ENCODE data around the gene ZNF560. TPM values are rescaled to one million over a fixed set of nuclear protein-coding genes. Genes with fewer than 3 reads are reported as not detected.

Gene ZNF560
- total RNA-seq, 1 experiment from 2014 or later, result not detected

DNA sequence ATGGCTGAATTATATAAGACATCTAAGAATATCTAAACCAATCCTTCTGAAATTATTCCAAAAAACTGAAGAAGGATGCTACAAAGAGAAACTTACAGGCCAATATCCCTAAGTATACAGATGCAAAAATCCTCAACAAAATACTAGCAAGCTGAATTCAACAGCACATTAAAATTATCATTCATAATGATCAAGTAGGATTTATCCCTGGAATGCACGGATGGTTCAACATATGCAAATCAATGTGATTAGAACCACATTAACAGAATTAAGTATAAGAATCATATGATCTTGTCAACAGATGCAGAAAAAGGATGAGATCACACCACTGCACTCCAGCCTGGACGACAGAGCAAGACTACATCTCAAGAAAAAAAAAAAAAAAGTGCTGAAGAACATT, 13.3 kb downstream of the ZNF560 start:
- H3K27me3 ChIP-seq (ENCODE audit: control insufficient read depth, insufficient read depth, low read length), result no peaks in the 10 kb centered on the region
- no peak overlapping the region for H3K4me3 ChIP-seq (ENCODE audit: low read depth in 2 of 2, low read length in 2 of 2)
- ATAC-seq (no peak), DNase-seq (ENCODE audit: low read depth, low spot score) (no peak)
- H3K4me1 ChIP-seq (ENCODE audit: control insufficient read depth, insufficient read depth, low read length), result no peaks in the 10 kb centered on the region
- no peaks in the 10 kb centered on the region for H3K9me3 ChIP-seq (ENCODE audit: control insufficient read depth, insufficient read depth, low read depth, low read length)
- CTCF ChIA-PET, result no interaction called here
- in situ Hi-C loops (cut with HindIII; ENCODE audit: low pct_unique_long_range_greater_than_20kb, low sequenced_read_pairs) (no loop called here), intact Hi-C loops (cut with micrococcal nuclease; ENCODE audit: unreplicated experiment) (no loop called here)
- no peak overlapping the region for H3K27ac ChIP-seq (ENCODE audit: low read length)
- BruUV-seq (replicated peaks), result no TSS peak
- TF ChIP-seq SIN3A (IDR thresholded peaks at IDR 0.05; ENCODE audit: borderline replicate concordance, insufficient read depth, low read depth, low read length) (no peak), TCF7L2 (IDR thresholded peaks at IDR 0.05; ENCODE audit: low read depth, low read length) (no peak), POLR2AphosphoS5 (IDR thresholded peaks at IDR 0.05; ENCODE audit: low read depth, low read length) (no peak)
- TF ChIP-seq, protein P1, sequence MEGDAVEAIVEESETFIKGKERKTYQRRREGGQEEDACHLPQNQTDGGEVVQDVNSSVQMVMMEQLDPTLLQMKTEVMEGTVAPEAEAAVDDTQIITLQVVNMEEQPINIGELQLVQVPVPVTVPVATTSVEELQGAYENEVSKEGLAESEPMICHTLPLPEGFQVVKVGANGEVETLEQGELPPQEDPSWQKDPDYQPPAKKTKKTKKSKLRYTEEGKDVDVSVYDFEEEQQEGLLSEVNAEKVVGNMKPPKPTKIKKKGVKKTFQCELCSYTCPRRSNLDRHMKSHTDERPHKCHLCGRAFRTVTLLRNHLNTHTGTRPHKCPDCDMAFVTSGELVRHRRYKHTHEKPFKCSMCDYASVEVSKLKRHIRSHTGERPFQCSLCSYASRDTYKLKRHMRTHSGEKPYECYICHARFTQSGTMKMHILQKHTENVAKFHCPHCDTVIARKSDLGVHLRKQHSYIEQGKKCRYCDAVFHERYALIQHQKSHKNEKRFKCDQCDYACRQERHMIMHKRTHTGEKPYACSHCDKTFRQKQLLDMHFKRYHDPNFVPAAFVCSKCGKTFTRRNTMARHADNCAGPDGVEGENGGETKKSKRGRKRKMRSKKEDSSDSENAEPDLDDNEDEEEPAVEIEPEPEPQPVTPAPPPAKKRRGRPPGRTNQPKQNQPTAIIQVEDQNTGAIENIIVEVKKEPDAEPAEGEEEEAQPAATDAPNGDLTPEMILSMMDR (IDR thresholded peaks at IDR 0.05), result no peak
- TF ChIP-seq, protein P2, sequence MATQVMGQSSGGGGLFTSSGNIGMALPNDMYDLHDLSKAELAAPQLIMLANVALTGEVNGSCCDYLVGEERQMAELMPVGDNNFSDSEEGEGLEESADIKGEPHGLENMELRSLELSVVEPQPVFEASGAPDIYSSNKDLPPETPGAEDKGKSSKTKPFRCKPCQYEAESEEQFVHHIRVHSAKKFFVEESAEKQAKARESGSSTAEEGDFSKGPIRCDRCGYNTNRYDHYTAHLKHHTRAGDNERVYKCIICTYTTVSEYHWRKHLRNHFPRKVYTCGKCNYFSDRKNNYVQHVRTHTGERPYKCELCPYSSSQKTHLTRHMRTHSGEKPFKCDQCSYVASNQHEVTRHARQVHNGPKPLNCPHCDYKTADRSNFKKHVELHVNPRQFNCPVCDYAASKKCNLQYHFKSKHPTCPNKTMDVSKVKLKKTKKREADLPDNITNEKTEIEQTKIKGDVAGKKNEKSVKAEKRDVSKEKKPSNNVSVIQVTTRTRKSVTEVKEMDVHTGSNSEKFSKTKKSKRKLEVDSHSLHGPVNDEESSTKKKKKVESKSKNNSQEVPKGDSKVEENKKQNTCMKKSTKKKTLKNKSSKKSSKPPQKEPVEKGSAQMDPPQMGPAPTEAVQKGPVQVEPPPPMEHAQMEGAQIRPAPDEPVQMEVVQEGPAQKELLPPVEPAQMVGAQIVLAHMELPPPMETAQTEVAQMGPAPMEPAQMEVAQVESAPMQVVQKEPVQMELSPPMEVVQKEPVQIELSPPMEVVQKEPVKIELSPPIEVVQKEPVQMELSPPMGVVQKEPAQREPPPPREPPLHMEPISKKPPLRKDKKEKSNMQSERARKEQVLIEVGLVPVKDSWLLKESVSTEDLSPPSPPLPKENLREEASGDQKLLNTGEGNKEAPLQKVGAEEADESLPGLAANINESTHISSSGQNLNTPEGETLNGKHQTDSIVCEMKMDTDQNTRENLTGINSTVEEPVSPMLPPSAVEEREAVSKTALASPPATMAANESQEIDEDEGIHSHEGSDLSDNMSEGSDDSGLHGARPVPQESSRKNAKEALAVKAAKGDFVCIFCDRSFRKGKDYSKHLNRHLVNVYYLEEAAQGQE (IDR thresholded peaks at IDR 0.05; ENCODE audit: insufficient read depth in 1 of 2, low read depth in 2 of 2, low read length in 1 of 2), result no peak
- POLR2A ChIA-PET, result no interaction called here
- no peaks in the 10 kb centered on the region for H3K36me3 ChIP-seq (ENCODE audit: control insufficient read depth, insufficient read depth, low read length)

DNA sequence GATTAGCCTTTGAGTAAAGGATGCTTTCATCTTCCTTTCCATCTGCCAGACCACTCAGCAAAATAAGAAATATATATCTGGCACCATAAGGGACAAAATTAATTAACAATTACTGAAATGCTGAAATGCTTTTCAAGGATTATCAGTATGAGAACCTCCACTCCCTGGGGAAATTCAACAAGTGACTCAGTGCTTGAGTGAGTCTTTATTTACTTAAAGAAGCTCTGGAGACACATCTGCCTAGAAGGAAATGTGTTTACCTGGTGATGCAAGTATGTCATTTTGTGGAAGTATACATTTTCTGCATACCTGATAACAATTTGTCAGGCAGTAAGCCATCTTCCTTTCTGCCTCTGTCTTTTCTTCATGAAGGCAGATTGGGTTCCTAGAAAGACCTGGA, 23.4 kb downstream of the ZNF560 start:
- CTCF ChIA-PET, result no interaction called here

DNA sequence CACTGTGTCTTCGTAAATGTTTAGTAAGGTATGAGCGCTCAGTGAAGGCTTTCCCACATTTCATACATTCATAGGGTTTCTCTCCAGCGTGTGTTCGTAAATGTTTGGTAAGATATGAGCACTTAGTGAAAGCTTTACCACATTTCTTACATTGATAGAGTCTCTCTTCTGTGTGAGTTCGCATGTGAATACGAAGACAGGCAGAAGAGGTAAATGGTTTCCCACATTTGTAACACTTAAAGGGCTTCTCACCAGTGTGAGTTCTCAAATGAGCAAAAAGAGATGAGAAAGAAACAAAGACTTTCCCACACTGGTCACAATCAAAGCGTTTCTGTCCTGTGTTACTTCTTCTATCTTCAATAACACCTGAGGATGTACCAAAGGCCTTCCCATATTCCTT, 31.3 kb downstream of the ZNF560 start:
- Histone ChIP-seq H3K4me1 (ENCODE audit: control insufficient read depth, insufficient read depth, low read length) (no peaks in the 10 kb centered on the region), H3K36me3 (ENCODE audit: control insufficient read depth, insufficient read depth, low read length) (no peaks in the 10 kb centered on the region), H3K27ac (ENCODE audit: low read length) (no peak overlapping the region), H3K27me3 (ENCODE audit: control insufficient read depth, insufficient read depth, low read length) (no peaks in the 10 kb centered on the region), H3K9me3 (ENCODE audit: control insufficient read depth, insufficient read depth, low read depth, low read length) (no peaks in the 10 kb centered on the region; the same call in 1 of the 2 replicates), H3K4me3 (ENCODE audit: low read depth in 2 of 2, low read length in 2 of 2) (no peak overlapping the region)
- DNase-seq (ENCODE audit: low read depth, low spot score) (no peak), ATAC-seq (no peak)
- intact Hi-C loops (cut with micrococcal nuclease; ENCODE audit: unreplicated experiment), result no loop called here
- in situ Hi-C loops (cut with HindIII; ENCODE audit: low pct_unique_long_range_greater_than_20kb, low sequenced_read_pairs), result no loop called here
- POLR2A ChIA-PET, result no interaction called here
- BruUV-seq (replicated peaks), result no TSS peak
- CTCF ChIA-PET, result no interaction called here
- TF ChIP-seq SIN3A (IDR thresholded peaks at IDR 0.05; ENCODE audit: borderline replicate concordance, insufficient read depth, low read depth, low read length), result no peak
- no peak for TF ChIP-seq TCF7L2 (IDR thresholded peaks at IDR 0.05; ENCODE audit: low read depth, low read length)
- TF ChIP-seq POLR2AphosphoS5 (IDR thresholded peaks at IDR 0.05; ENCODE audit: low read depth, low read length), result no peak
- TF ChIP-seq, protein P1 (IDR thresholded peaks at IDR 0.05), result no peak
- TF ChIP-seq, protein P2 (IDR thresholded peaks at IDR 0.05; ENCODE audit: insufficient read depth in 1 of 2, low read depth in 2 of 2, low read length in 1 of 2), result no peak

More for the DNA sequence above, 23.4 kb downstream of the ZNF560 start:
- no peak overlapping the region for H3K4me3 ChIP-seq (ENCODE audit: low read depth in 2 of 2, low read length in 2 of 2)
- H3K27me3 ChIP-seq (ENCODE audit: control insufficient read depth, insufficient read depth, low read length), result no peaks in the 10 kb centered on the region
- no peak overlapping the region for H3K27ac ChIP-seq (ENCODE audit: low read length)
- POLR2A ChIA-PET, result no interaction called here
- peaks cover 9% of the 10 kb centered on the region; the same call in 1 of the 2 replicates for H3K9me3 ChIP-seq (ENCODE audit: control insufficient read depth, insufficient read depth, low read depth, low read length)
- no peak for DNase-seq (ENCODE audit: low read depth, low spot score)
- in situ Hi-C loops (cut with HindIII; ENCODE audit: low pct_unique_long_range_greater_than_20kb, low sequenced_read_pairs) (no loop called here), intact Hi-C loops (cut with micrococcal nuclease; ENCODE audit: unreplicated experiment) (no loop called here)
- TF ChIP-seq TCF7L2 (IDR thresholded peaks at IDR 0.05; ENCODE audit: low read depth, low read length) (no peak), POLR2AphosphoS5 (IDR thresholded peaks at IDR 0.05; ENCODE audit: low read depth, low read length) (no peak)
- BruUV-seq (replicated peaks), result no TSS peak
- ATAC-seq, result no peak
- H3K4me1 ChIP-seq (ENCODE audit: control insufficient read depth, insufficient read depth, low read length), result no peaks in the 10 kb centered on the region
- H3K36me3 ChIP-seq (ENCODE audit: control insufficient read depth, insufficient read depth, low read length), result no peaks in the 10 kb centered on the region
